HCT116 (cell line): ENCODE measurements around the gene RUNDC3A. TPM values are rescaled to one million over a fixed set of nuclear protein-coding genes. Genes with fewer than 3 reads are reported as not detected.

Source experiments
- ATAC-seq: fragments of 200-7000 bp; cut with Tn5 transposase; 2 replicates; pipeline ENCODE4 v1.9.1; 2020; ENCODE audit warnings: mild to moderate bottlenecking, moderate library complexity
- BruUV-seq: library from RNA; stranded (reverse); fragments of 400-500 nt; replicated peaks from 2 replicates; lab custom pipeline; 2021; lab: Mats Ljungman, UMichigan
- CTCF ChIA-PET: fragments of 300-600 bp; sonication (Branson Sonifier 250); formaldehyde crosslinking; loops from one replicate; lab custom pipeline; 2021; ENCODE audit warnings: antibody characterized with exemption; lab: Charles Lee
- POLR2A ChIA-PET: fragments of 300-600, 350-600 bp; sonication (Branson Sonifier 250); formaldehyde crosslinking; loops from one replicate; lab custom pipeline; 2021; ENCODE audit warnings: antibody characterized with exemption; lab: Charles Lee
- RAD21 ChIA-PET, 2 experiments: fragments of 300-600 bp; sonication (Branson Sonifier 250); formaldehyde crosslinking; loops; one replicate each; lab custom pipeline; 2023; ENCODE audit warnings: low total read pairs in 2 of 2; ENCODE audit not compliant: uncharacterized antibody in 2 of 2, unreplicated experiment in 2 of 2, low non-redundant PET in 1 of 2; lab: Charles Lee
- DNase-seq: peaks from one replicate; pipeline ENCODE4 v3.0.0-alpha.2; 2010; ENCODE audit warnings: low read depth, low spot score
- H2AFZ ChIP-seq: fragments of 200-600 bp; shearing (Covaris generic), sonication (generic); 2 replicates; pipeline ENCODE4 v1.6.1; 2017; ENCODE audit warnings: low read depth, mixed run types, mixed read lengths, antibody characterized with exemption, low read length; ENCODE audit not compliant: poor library complexity, severe bottlenecking
- H3K27ac ChIP-seq: 2 replicates; pipeline ENCODE4 v1.5.1; 2012; ENCODE audit warnings: low read depth, low read length
- H3K27me3 ChIP-seq: fragments of 200-600 bp; sonication (generic); 2 replicates; pipeline ENCODE4 v1.6.1; 2016; ENCODE audit warnings: mixed run types, low read length, mixed read lengths; ENCODE audit not compliant: insufficient read depth
- H3K36me3 ChIP-seq, 2 experiments: fragments of 200-500 bp in 1 of 2; fragments of 200-600 bp in 1 of 2; sonication (Bioruptor generic) in 1 of 2; sonication (generic) in 1 of 2; 2 replicates each; pipeline versions ENCODE4 v1.5.1 to v1.6.1; 2014 to 2016; ENCODE audit warnings: low read length in 2 of 2, inconsistent platforms in 1 of 2, mixed read lengths in 1 of 2, mixed run types in 1 of 2; ENCODE audit not compliant: insufficient read depth in 2 of 2, control insufficient read depth in 1 of 2
- H3K4me1 ChIP-seq, 2 experiments: fragments of 200-600 bp in 1 of 2; sonication (generic) in 1 of 2; 2 replicates each; pipeline versions ENCODE4 v1.5.1 to v1.6.1; 2012 to 2017; ENCODE audit warnings: low read length in 2 of 2, inconsistent platforms in 1 of 2, mild to moderate bottlenecking in 1 of 2, mixed read lengths in 1 of 2, mixed run types in 1 of 2, moderate library complexity in 1 of 2; ENCODE audit not compliant: insufficient read depth in 2 of 2, control insufficient read depth in 1 of 2
- H3K4me2 ChIP-seq: fragments of 200-600 bp; sonication (generic); 2 replicates; pipeline ENCODE4 v1.6.1; 2017; ENCODE audit warnings: mixed run types, low read length, mixed read lengths
- H3K4me3 ChIP-seq, 2 experiments: fragments of 200-600 bp in 1 of 2; sonication (generic) in 1 of 2; replicated peaks in 1 of 2; 2 replicates each; pipeline ENCODE4 v1.5.1; 2011 to 2016; ENCODE audit warnings: low read length in 2 of 2, control low read depth in 1 of 2, low read depth in 1 of 2, mild to moderate bottlenecking in 1 of 2, mixed read lengths in 1 of 2, mixed run types in 1 of 2
- H3K79me2 ChIP-seq: fragments of 200-600 bp; sonication (generic); 2 replicates; pipeline ENCODE4 v1.6.1; 2017; ENCODE audit warnings: mild to moderate bottlenecking, mixed run types, low read length, moderate library complexity, mixed read lengths; ENCODE audit not compliant: insufficient read depth
- H3K9ac ChIP-seq: fragments of 200-600 bp; sonication (generic); 2 replicates; pipeline ENCODE4 v1.6.1; 2016; ENCODE audit warnings: low read length, mixed read lengths
- H3K9me2 ChIP-seq: fragments of 200-600 bp; sonication (generic), shearing (Covaris generic); 2 replicates; pipeline ENCODE4 v1.6.1; 2017; ENCODE audit warnings: mixed run types, mild to moderate bottlenecking, moderate library complexity; ENCODE audit not compliant: insufficient read depth
- H3K9me3 ChIP-seq, 2 experiments: fragments of 200-500 bp in 1 of 2; fragments of 200-600 bp in 1 of 2; sonication (Bioruptor generic) in 1 of 2; sonication (generic) in 1 of 2; 2 replicates each; pipeline ENCODE4 v1.6.1; 2014 to 2017; ENCODE audit warnings: low read length in 2 of 2, mixed read lengths in 2 of 2, inconsistent platforms in 1 of 2, low read depth in 1 of 2, mild to moderate bottlenecking in 1 of 2, mixed run types in 1 of 2, moderate library complexity in 1 of 2; ENCODE audit not compliant: control insufficient read depth in 1 of 2, insufficient read depth in 1 of 2
- H4K20me1 ChIP-seq: fragments of 200-600 bp; sonication (generic), shearing (Covaris generic); 2 replicates; pipeline ENCODE4 v1.6.1; 2017; ENCODE audit warnings: mixed run types, mild to moderate bottlenecking, moderate library complexity; ENCODE audit not compliant: insufficient read depth
- CEBPB ChIP-seq: IDR thresholded peaks from 2 replicates; pipeline ENCODE4 v1.6.1; 2012; ENCODE audit warnings: low read depth
- ELF1 ChIP-seq: IDR thresholded peaks from 2 replicates; pipeline ENCODE4 v1.6.1; 2012; ENCODE audit warnings: low read depth, borderline replicate concordance
- EZH2 ChIP-seq: fragments of 200-600 bp; sonication (generic); IDR thresholded peaks from 2 replicates; pipeline ENCODE4 v1.6.1; 2017; ENCODE audit warnings: antibody characterized with exemption, mixed run types
- JUND ChIP-seq: IDR thresholded peaks from 2 replicates; pipeline ENCODE4 v1.6.1; 2012
- POLR2A ChIP-seq: IDR thresholded peaks from 2 replicates; pipeline ENCODE4 v1.7.0; 2011; ENCODE audit warnings: borderline replicate concordance; ENCODE audit not compliant: insufficient read depth, insufficient read length; ENCODE audit errors: extremely low read depth
- POLR2AphosphoS5 ChIP-seq: IDR thresholded peaks from 2 replicates; pipeline ENCODE4 v1.6.1; 2011; ENCODE audit warnings: mild to moderate bottlenecking, low read depth, low read length, moderate library complexity
- RAD21 ChIP-seq: IDR thresholded peaks from 2 replicates; pipeline ENCODE4 v1.6.1; 2012; ENCODE audit warnings: low read depth, mild to moderate bottlenecking
- SP1 ChIP-seq: IDR thresholded peaks from 2 replicates; pipeline ENCODE4 v1.6.1; 2012; ENCODE audit warnings: low read depth
- SRF ChIP-seq: IDR thresholded peaks from 2 replicates; pipeline ENCODE4 v1.6.1; 2012; ENCODE audit warnings: low read depth
- TCF7L2 ChIP-seq: IDR thresholded peaks from 2 replicates; pipeline ENCODE4 v1.7.0; 2011; ENCODE audit warnings: borderline replicate concordance, inconsistent platforms; ENCODE audit not compliant: insufficient read depth, insufficient read length; ENCODE audit errors: extremely low read depth
- YY1 ChIP-seq: IDR thresholded peaks from 2 replicates; pipeline ENCODE4 v1.6.1; 2011; ENCODE audit warnings: low read length, low read depth, moderate library complexity, mild to moderate bottlenecking; ENCODE audit not compliant: insufficient replicate concordance; ENCODE audit errors: extremely low read depth
- ZFX ChIP-seq: fragments of 450-650 bp; IDR thresholded peaks from 2 replicates; pipeline ENCODE4 v1.6.1; 2017
- intact Hi-C: fragments of 100-400 bp; cut with micrococcal nuclease; formaldehyde crosslinking; loops from 2 replicates; pipeline ENCODE4 v1.10.0; 2022
- total RNA-seq: library from RNA; stranded (reverse); gene quantifications from one replicate; pipeline ENCODE4 v1.2.1, GENCODE V29; 2021; ENCODE audit not compliant: unreplicated experiment
- TF ChIP-seq, protein P1 (sequence below): IDR thresholded peaks from 2 replicates; pipeline ENCODE4 v1.6.1; 2012; ENCODE audit warnings: low read depth
- TF ChIP-seq, protein P2 (sequence below): IDR thresholded peaks from 2 replicates; pipeline ENCODE4 v1.6.1; 2012

Gene RUNDC3A
- total RNA-seq, 1 experiment from 2014 or later: 0.61 TPM

DNA sequence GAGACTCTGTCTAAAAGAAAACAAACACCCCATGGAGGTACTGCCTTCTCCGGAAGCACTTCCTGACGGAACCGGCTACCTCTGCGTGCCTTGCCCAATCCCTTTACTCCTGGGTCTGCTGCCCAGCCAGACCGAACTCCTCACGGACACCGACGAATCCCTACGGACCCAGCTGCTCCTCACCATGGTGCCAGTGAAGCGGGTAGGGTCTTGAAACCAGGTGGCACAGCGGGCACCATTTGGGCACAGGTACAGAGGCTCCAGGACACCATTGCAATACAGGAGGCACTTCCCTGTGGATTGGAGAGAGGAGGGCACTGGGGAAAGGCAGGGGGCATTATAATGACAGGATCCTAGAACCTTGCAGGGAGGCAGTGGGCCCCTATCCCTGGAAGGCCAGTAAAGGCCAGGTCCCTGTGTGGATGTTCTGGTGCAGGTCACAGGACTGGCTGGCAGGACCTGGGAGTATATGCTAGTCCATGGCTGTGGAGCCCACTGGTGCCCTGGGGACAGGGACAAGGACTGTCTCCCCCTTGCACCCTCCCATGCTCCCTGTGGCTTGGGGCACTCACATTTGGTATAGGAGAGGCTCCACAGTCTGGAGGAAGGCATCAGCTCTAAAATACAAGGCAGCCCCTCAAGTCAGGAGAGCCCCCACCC is 14.0 kb downstream of the RUNDC3A start:
- BruUV-seq: no TSS peak
- no peak for ATAC-seq
- no peak for TF ChIP-seq YY1
- no peak for TF ChIP-seq POLR2AphosphoS5
- TF ChIP-seq, protein P1, sequence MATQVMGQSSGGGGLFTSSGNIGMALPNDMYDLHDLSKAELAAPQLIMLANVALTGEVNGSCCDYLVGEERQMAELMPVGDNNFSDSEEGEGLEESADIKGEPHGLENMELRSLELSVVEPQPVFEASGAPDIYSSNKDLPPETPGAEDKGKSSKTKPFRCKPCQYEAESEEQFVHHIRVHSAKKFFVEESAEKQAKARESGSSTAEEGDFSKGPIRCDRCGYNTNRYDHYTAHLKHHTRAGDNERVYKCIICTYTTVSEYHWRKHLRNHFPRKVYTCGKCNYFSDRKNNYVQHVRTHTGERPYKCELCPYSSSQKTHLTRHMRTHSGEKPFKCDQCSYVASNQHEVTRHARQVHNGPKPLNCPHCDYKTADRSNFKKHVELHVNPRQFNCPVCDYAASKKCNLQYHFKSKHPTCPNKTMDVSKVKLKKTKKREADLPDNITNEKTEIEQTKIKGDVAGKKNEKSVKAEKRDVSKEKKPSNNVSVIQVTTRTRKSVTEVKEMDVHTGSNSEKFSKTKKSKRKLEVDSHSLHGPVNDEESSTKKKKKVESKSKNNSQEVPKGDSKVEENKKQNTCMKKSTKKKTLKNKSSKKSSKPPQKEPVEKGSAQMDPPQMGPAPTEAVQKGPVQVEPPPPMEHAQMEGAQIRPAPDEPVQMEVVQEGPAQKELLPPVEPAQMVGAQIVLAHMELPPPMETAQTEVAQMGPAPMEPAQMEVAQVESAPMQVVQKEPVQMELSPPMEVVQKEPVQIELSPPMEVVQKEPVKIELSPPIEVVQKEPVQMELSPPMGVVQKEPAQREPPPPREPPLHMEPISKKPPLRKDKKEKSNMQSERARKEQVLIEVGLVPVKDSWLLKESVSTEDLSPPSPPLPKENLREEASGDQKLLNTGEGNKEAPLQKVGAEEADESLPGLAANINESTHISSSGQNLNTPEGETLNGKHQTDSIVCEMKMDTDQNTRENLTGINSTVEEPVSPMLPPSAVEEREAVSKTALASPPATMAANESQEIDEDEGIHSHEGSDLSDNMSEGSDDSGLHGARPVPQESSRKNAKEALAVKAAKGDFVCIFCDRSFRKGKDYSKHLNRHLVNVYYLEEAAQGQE: no peak
- no peak for TF ChIP-seq CEBPB
- no peak for TF ChIP-seq SP1
- no peak for TF ChIP-seq POLR2A
- TF ChIP-seq ZFX: no peak
- TF ChIP-seq ELF1: no peak
- no peak for TF ChIP-seq EZH2
- no peak for TF ChIP-seq SRF
- TF ChIP-seq RAD21: no peak
- no peak for TF ChIP-seq TCF7L2
- no peak for TF ChIP-seq JUND
- TF ChIP-seq, protein P2, sequence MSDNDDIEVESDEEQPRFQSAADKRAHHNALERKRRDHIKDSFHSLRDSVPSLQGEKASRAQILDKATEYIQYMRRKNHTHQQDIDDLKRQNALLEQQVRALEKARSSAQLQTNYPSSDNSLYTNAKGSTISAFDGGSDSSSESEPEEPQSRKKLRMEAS: no peak
- no peaks in the 10 kb centered on the region for H3K9me3 ChIP-seq
- ChIA-PET POLR2A (no interaction called here), RAD21 (no interaction called here), CTCF (no interaction called here)
- peaks cover 1 to 17% of the 10 kb centered on the region in 2 experiments; a peak in 3 of 4 replicates for H3K4me1 ChIP-seq
- H3K27me3 ChIP-seq: no peaks in the 10 kb centered on the region
- H3K9ac ChIP-seq: no peak overlapping the region
- no peaks in the 10 kb centered on the region for H3K9me2 ChIP-seq
- peaks cover 19 to 33% of the 10 kb centered on the region in 2 experiments; a peak in 3 of 4 replicates for H3K36me3 ChIP-seq
- H3K27ac ChIP-seq: no peak overlapping the region; the same call in 1 of the 2 replicates
- H3K4me2 ChIP-seq: peak overlapping the region; percentile 77; the same call in 1 of the 2 replicates
- H3K79me2 ChIP-seq: peaks cover 55% of the 10 kb centered on the region
- H2AFZ ChIP-seq: no peak overlapping the region
- no peaks in the 10 kb centered on the region for H4K20me1 ChIP-seq
- DNase-seq: no peak
- no peak overlapping the region for H3K4me3 ChIP-seq
- intact Hi-C loops: no loop called here
